Neural cell (in vitro differentiated cells): ENCODE data around the gene TRAPPC10.

Experiments used
- CTCF ChIP-seq: fragments of 450-650 bp; IDR thresholded peaks from 2 replicates; pipeline ENCODE4 v1.5.1; 2014; ENCODE audit warnings: antibody characterized with exemption, mild to moderate bottlenecking, moderate library complexity; ENCODE audit not compliant: poor library complexity, severe bottlenecking
- EP300 ChIP-seq: fragments of 450-650 bp; conservative IDR thresholded peaks from 2 replicates; pipeline ENCODE4 v1.6.1; 2014; ENCODE audit warnings: antibody characterized with exemption, mild to moderate bottlenecking, moderate library complexity; ENCODE audit not compliant: poor library complexity, severe bottlenecking
- EZH2 ChIP-seq: fragments of 200-600, 300-800 bp; shearing (Covaris generic), sonication (generic); IDR thresholded peaks from 2 replicates; pipeline ENCODE4 v1.6.1; 2014; ENCODE audit warnings: antibody characterized with exemption, low read length, borderline replicate concordance, mild to moderate bottlenecking; ENCODE audit not compliant: insufficient read depth, poor library complexity, severe bottlenecking
- SMC3 ChIP-seq: fragments of 450-650 bp; conservative IDR thresholded peaks from 2 replicates; pipeline ENCODE4 v1.6.1; 2014; ENCODE audit warnings: antibody characterized with exemption, mild to moderate bottlenecking, moderate library complexity; ENCODE audit not compliant: poor library complexity
- TAF1 ChIP-seq: IDR thresholded peaks from 2 replicates; pipeline ENCODE4 v1.6.1; 2012; ENCODE audit warnings: low read depth

GRCh38 chr21:44043613-44044012 lies 31.5 kb downstream of the TRAPPC10 start:
- TF ChIP-seq CTCF = no peak
- no peak for TF ChIP-seq EZH2
- no peak for TF ChIP-seq EP300
- TF ChIP-seq TAF1 = no peak
- no peak for TF ChIP-seq SMC3
